Mucosa of gallbladder (tissue), 1 donor: ENCODE data around the gene AFG3L2. TPM values are rescaled to one million over a fixed set of nuclear protein-coding genes. Genes with fewer than 3 reads are reported as not detected.

Source experiments
- DNase-seq: peaks from one replicate; pipeline ENCODE4 v3.0.0-alpha.2; 2020; ENCODE audit warnings: low spot score
- total RNA-seq: library from RNA; stranded (reverse); gene quantifications from one replicate; pipeline ENCODE4 v1.2.1, GENCODE V29; 2021
- donor health status: DM: no; HTN: no; CAD: no.

Gene AFG3L2
- total RNA-seq, 1 donor from 2014 or later = 39.2 TPM

DNA sequence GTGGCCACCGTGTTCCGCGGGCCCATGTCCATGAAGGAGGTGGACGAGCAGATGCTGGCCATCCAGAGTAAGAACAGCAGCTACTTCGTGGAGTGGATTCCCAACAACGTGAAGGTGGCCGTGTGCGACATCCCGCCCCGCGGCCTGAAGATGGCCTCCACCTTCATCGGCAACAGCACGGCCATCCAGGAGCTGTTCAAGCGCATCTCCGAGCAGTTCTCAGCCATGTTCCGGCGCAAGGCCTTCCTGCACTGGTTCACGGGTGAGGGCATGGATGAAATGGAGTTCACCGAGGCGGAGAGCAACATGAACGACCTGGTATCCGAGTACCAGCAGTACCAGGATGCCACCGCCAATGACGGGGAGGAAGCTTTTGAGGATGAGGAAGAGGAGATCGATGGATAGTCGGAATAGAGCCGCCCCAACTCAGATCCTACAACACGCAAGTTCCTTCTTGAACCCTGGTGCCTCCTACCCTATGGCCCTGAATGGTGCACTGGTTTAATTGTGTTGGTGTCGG lies 51.2 kb downstream of the AFG3L2 start:
- DNase-seq = no peak

DNA sequence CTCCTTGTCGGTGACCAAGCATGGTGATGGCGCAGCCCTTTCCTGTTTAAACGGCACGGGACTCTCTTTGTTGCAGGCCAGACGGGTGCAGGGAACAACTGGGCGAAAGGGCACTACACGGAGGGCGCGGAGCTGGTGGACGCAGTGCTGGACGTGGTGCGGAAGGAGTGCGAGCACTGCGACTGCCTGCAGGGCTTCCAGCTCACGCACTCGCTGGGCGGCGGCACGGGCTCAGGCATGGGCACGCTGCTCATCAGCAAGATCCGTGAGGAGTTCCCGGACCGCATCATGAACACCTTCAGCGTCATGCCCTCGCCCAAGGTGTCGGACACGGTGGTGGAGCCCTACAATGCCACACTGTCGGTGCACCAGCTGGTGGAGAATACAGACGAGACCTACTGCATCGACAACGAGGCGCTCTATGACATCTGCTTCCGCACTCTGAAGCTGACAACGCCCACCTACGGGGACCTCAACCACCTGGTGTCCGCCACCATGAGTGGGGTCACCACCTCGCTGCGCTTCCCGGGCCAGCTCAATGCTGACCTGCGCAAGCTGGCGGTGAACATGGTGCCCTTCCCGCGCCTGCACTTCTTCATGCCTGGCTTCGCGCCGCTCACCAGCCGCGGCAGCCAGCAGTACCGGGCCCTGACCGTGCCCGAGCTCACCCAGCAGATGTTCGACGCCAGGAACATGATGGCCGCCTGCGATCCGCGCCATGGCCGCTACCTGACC lies 51.9 kb downstream of the AFG3L2 start:
- DNase-seq = no peak

DNA sequence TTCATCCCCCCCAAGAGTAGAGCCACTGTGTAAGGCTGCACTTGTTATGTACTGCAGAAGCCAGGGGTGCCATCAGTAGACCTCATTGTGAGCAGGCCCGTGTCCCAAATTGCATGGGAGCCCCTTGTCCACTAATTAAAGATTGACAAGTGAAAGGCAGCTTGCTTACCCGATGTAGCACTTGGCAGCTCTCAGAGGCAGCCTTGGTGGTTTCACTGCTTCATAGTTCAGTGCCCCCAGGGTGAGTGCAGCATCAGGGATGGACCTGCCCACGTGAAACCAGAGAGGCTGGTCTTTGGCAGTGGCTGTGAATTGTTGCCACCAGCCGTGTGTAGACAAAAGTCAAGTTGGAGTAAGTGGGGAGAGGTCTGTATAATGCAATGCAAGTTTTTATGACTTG lies 55.7 kb downstream of the AFG3L2 start:
- DNase-seq = no peak

DNA sequence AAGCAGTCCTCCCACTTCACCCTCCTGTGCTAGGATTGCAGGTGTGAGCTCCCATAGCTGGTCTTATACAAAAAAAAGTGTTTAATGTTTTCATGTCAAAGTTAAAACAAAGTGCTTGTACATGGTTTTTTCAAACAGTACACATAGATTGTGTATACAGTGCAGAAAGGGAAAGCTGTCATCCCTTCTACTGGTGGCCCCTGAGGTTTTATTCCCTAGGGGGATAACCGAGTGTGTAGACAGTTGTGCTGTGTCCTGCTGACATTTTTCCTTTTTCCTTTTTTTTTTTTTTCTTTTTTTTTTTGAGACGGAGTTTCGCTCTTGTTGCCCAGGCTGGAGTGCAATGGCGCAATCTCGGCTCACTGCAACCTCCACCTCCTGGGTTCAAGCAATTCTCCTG lies 58.2 kb downstream of the AFG3L2 start:
- DNase-seq = no peak

DNA sequence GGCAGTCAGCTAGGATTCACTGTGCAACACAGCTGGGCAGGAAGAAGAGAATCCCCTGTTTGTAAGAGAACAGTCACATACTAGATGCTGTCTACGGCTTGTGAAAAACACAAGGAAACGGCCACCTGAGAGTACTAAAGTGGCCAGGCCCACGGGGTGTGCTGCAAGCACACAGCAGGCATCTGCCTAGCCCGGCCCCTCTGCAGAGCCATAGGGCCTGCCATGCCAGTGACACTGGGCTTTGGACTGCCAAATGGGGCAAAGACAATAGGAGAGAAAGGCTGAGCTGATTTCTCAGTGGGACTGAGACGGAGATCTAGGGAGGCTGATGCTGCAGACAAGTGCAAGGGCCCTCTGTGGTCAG lies 58.7 kb downstream of the AFG3L2 start:
- no peak for DNase-seq

DNA sequence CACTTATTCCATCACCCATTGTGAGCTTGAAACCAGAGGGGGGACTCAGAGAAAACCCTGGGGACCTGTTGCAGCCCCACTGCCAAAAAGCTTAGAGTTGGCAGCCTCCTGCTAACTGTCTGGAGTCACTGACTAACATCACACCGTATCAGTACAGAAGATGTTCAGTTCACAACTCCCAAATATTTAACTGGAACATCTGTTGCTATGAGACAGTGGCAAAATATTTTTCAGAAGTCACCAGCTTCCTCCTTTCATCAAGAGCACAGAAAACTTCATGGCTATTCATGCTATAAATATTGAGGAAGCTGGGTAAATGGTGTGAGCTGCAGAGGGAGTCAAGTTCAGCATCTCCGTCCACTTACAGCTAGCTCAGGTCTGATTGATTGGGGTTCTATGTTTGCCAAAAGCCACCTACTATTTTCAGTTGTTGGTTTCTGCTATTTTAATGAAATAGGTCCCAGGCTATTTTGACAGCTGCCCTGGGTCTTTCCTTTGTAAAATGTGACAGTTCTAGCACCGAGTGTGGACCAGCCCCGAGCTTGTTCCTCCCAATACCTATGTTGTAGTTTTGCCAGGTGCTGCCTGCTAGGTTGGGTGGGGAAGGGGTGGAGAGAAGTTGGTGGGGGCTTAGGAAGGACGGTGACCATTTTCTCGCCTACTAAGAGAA lies 59.2 kb downstream of the AFG3L2 start:
- no peak for DNase-seq

DNA sequence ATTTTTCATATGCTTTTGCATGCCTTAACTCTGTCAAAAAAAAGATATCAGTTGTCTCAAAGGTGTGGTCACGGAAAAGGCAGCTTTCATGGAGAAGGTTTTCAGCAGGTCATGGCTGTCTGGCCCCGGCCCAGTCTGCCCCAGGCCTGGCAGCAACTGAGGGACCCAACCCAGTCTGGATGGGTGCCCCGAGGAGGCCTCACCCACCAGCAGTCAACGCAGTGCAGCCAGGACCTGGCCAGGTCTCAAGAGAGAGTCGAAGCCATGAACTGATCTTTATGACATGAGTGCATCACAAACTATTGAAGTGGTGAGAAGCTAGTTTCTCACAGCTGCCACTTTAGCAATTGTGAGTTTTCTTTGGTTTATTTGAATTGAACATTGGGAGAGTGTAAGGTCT lies 61.1 kb downstream of the AFG3L2 start:
- DNase-seq = no peak

DNA sequence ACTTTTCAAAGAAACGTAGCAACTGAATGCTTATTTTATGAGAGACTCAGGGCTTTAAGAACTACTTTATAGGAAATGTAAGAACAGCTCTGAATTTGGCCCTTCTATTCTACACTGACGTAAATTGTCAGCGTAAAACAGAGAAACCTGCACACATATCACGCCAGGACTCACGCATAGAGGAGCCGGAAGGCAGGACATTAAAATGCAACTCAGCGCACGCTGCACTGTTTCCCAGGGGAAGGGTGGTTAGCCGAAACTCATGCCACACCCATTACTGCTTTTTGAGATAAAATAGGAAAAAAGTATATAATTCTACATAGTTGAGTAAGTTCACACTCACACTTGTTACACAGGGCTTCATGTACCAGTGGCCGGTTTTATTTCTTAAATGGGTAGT lies 61.5 kb downstream of the AFG3L2 start:
- DNase-seq = no peak

DNA sequence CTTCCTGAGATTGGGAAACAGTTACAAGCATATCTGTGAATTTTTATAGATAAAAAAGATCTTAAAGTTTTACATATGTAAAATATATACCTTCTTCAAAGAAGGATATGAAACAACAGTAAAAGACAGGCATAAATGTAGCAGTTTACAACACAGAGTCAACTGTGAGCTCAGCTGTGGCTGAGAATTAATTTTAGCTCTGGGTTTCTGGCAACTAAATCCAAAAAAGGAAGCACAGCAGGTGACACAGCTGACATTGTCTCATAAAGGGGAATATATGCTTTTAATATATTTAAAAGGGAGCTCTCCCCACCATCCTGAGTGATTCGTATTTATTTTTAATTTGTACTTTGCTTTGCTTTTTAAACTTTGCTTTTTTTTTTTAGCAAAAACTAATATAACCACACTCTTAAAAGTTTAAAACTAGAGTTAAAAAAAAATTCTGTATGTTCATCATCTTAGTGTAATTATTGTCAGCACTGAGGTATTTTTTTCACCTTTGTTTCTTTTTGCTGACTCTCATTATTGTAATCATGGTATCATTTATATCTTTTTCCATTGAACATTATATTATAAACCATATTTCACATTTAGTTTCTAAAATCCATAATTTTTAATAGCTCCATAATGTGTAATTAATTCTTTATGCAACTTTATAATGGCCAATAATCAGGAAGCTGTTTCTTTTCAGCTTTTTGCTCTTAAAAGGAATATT lies 62.3 kb downstream of the AFG3L2 start:
- no peak for DNase-seq

DNA sequence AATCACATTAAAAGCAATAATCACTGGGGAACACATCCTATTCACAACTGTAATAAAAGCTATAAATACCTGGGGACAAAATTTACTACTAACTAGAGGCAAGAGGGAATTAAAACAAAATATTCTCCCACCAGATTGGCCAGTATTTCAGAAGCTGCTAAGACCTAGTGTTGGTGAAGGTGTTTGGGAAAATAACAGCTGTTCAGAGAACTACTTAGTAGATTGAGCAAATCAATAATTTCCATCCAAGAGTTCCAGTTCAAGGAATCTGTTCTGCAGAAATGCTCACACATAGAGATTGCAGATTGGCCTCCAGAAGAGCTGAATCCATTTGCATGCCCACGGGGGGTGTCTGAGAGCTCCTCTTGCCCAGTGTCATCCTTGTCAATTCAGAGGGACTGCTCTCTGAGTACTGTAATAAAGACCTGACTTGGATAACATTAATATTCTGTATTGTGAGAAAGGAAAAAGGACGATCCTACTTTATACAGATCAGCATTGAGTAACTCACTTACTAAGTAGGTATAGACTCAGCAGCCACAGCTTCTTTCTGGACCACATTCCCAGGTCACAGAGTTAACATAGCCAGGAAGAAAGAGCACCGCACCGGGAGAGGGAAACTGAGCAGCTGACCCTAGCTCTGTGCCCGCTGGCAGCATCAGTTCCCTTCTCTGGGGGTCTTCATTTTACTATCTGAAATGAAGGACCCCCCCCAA lies 63.3 kb downstream of the AFG3L2 start:
- DNase-seq = no peak

DNA sequence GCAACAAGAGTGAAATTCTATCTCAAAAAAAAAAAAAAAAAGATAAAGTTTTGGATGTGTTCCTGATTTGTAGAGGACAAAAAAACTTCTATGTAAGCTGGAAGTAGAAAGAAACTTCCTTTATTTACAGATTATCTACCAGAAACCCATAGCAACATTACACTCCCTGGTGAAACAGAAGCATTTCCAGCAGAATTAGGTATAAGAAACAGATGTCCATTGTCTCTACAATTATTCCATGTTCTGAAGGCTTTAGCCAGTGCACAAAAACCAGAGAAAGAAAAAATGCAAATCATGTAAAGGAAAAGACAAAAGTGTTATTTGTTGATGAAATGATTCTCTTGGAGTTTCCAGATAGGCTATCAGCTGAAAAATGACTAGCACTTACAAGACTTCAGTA lies 64.1 kb downstream of the AFG3L2 start:
- DNase-seq = no peak

DNA sequence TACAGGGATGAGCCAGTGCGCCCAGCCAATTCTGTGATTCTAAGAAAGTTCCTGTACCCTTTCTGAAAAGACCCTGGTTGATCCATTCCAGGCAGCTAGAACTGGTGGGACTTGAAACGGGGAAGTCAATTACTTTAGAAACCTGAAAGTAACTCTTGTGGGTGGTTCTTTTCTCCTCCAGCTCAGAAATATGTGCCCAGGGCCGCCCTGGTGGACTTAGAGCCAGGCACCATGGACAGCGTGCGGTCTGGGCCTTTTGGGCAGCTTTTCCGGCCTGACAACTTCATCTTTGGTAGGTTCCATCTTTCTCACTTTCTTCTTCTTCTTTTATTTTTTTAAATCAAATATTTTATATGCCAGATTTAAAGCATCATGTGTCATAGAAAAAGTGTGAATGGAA lies 66.3 kb downstream of the AFG3L2 start:
- DNase-seq = no peak

DNA sequence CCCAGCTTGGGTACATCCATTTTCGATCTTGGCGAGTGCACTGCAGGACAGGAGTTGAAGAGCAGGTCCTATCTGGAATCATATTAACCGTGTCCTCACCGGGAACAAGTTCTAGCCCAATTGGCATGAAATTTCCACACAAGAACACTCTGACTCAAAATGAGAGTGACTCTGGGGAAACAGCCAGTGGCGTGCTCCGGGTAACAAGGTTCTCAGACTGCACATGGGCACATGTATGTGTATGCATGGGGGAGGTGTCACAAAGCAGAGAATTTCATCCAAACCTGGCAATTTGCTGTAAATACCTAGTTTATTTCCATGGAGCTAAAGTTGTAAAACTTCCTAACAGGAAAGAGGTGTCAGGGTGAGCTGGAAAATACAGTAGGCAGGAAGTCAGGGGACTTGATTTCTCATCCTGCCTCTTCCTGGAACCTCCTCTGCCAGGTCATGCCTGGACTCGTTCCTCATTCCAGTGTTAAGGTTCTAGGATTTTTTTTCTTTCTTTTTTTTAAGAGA lies 67.3 kb downstream of the AFG3L2 start:
- DNase-seq = no peak

DNA sequence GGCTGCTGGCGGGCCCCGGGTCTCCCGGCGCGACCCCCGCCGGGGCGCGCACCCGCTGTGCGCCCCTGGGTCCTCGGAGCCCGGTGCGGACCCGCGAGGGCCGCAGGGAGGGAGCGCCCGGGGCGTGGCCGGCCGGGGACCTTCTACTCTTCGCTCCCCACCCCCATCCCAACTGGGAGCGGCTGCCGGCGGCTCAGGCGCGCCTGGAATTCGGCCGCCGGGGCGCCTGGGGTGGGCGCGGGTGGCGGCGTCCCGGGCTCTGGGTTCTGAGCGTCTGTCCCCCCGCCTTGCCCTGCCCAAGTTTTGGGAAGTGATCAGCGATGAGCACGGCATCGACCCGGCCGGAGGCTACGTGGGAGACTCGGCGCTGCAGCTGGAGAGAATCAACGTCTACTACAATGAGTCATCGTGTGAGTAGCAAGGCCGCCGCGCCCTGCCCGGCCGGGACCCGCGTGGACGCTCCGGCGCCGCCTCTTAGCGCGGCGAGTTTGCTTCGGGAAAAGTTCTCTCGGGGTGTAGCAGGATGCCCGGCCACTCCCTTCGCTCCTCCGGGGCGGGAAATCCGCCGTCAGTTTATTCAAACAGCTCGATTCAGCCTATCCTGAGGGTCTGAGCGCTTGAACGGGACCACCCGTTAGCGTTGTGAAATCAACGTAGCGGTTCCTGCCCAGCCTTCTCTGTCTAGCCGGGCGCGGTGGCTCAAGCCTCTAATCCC lies 68.5 kb downstream of the AFG3L2 start:
- peak; percentile 78 for DNase-seq

DNA sequence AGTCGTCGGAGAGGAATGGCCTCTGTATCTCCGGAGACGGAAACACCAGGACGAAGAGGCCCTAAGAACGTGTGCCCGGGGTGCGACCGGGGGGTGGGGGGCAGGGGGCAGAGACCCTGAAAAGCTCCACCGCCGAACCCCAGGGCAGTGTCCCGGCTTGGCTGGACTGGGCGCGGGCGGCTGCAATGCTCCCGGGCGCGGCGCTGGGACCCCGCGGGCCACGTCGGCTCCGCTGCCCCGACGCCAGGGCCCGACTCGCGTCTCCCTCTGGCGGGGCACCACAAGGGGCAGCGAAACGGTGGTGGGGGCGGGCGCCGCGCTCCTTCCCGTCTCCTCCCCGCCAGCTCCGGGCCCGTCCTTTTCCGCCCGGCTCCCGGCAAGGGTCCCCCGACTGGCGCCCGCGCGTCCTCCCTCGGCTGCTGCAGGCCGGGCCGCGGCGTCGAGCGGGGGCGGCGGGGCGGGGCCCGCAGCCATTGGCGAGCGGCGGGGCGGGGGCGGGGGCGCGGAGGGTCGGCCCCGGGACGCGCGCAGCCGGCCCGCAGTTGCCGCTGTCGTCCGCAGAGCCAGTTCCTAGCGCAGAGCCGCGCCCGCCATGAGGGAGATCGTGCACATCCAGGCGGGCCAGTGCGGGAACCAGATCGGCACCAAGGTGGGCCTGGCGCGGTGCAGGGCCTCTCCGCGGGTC lies 69.2 kb downstream of the AFG3L2 start, which contains the start of gene TUBB6:
TSS of gene TUBB6 (plus strand) at position 541 of the 685 bp plus-strand sequence. CDS start at position 593, 52 bp downstream.
- peak; percentile 45 for DNase-seq

DNA sequence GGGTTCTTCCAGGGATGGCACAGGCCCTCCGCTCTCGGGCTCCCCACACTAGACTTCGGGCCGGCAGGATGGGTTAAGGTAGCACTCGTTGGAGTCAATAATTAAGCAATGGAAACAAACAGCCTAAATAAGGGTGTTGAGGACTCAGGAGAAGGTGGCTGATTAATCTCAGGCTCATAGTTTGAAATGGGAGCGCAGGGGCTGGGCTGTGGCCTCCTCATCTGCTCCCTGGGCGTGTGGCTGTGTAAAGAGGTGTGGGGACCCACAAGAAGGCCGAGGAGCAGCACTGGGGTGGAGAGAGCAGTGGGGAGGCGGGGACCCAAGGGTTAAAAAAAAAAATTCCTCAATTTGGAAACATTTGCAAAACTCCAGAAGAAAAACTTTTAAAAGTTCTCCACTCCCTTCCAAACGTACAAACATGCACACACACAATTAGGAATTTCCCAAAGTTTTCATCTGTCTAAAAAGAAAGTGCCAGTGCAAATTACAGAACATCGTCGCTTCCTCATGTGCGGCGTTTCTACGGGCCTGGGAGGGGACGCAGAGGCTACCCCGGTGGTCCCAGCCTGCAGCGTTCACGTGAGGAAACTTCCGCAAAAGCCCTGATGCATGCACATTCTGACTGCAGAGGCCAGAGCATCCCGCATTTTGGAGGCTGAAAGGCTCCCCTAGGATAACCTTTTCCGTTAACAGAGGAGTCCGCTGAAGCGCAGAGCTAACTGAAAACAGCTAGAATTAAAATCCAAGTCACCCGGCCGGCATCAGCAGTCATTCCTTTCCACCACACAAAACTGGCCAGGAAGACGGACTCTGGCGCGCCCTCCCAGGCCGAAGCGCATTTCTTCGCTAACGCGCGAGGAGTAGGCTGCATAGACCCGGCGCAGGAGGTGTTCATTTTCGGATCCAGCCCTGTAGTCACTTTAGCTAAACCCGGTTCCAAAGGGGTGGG lies 70.0 kb downstream of the AFG3L2 start:
- DNase-seq = peak; percentile 61

DNA sequence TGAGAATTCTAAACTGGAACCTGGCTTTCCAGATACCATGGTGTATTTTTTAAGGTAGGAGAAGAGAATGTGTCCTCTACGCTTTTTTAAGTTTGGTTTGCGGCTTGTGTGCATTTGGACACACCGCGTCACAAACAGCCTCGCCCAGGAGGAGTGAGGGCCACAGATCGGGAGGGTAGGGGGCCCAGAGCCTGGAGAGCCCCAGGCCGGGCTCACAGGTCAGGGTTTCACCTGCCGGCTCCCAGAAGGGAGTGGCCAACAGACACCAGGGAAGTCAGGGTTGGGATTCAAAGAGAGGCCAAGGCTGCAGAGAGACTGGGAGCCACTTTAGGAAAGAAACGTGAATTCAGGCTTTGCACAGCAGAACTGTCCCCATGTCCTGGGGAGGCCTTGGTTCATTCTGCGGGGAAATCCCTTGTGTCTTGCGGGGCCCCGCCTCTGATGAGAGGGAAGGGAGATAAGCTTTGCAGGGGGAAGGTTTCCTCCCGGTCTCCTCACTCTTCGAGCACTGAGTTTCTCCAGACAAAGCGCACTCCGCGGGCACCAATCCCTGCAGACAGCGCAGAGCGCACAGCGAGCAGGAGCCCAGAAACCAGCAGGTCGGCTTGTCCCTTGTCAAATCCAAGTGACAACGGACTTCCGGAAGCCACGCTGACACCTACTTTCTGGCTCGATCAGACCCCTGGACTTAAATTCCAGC lies 70.9 kb downstream of the AFG3L2 start:
- DNase-seq = no peak

DNA sequence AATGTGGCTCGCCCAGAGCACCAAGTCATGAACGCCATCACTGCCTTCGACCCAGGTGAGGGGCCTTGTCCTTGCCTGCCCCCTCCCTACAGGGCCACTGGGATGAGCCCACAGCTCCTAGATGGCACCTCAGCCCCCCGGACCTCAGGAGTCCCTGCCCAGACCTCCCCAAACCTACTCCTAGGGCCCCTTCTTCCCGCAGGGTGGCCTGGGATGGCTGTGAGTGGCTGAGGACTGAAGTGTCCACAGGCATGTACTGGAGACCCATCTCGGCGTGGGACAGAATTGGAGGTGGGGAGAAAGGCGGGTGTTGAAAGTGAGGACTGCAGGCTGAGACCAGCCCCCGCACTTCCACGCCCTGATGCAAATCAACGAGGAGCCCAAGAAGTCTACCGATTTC lies 71.8 kb downstream of the AFG3L2 start:
- DNase-seq = no peak
